Breast epithelium (tissue), 4 donors: ENCODE measurements around the gene TMEM178B. TPM values are rescaled to one million over a fixed set of nuclear protein-coding genes. Genes with fewer than 3 reads are reported as not detected.

Experiments
- DNase-seq, 2 donors: peaks; one replicate each; pipeline ENCODE4 v3.0.0-alpha.2; 2019; ENCODE audit warnings: low spot score in 2 of 2
- H3K27ac ChIP-seq, 2 donors: fragments of 200-600 bp; sonication (generic) in 1 of 2; one replicate each; pipeline ENCODE4 v1.5.1; 2016 to 2019; ENCODE audit warnings: mild to moderate bottlenecking in 1 of 2
- H3K27me3 ChIP-seq, 2 donors: fragments of 200-600 bp; sonication (generic) in 1 of 2; one replicate each; pipeline versions ENCODE4 v1.5.1 to v1.6.0; 2017 to 2019; ENCODE audit warnings: control low read depth in 1 of 2, mild to moderate bottlenecking in 1 of 2
- H3K36me3 ChIP-seq: fragments of 200-600 bp; one replicate; pipeline ENCODE4 v1.5.1; 2019
- H3K4me1 ChIP-seq, 2 donors: fragments of 200-600 bp; sonication (generic); one replicate each; pipeline ENCODE4 v1.5.1; 2016 to 2019; ENCODE audit warnings: control low read depth in 1 of 2
- H3K4me3 ChIP-seq, 3 donors: fragments of 200-600 bp; sonication (generic); 1 replicate in 2 of 3; 2 replicates in 1 of 3; pipeline ENCODE4 v1.5.1; 2016 to 2019; ENCODE audit warnings: mild to moderate bottlenecking in 3 of 3, moderate library complexity in 2 of 3
- H3K9me3 ChIP-seq, 2 donors: fragments of 200-600 bp; sonication (generic) in 1 of 2; one replicate each; pipeline ENCODE4 v1.5.1; 2016 to 2019; ENCODE audit warnings: control low read depth in 1 of 2
- CTCF ChIP-seq, 3 donors: fragments of 450-650 bp; IDR thresholded peaks; one replicate each; pipeline ENCODE4 v1.5.1; 2016 to 2017; ENCODE audit warnings: antibody characterized with exemption in 3 of 3, mild to moderate bottlenecking in 3 of 3, moderate library complexity in 3 of 3
- POLR2A ChIP-seq: fragments of 450-650 bp; IDR thresholded peaks from one replicate; pipeline ENCODE4 v1.6.1; 2016; ENCODE audit warnings: antibody characterized with exemption, mild to moderate bottlenecking, moderate library complexity
- POLR2AphosphoS5 ChIP-seq, 3 donors: sonication (generic); formaldehyde crosslinking; IDR thresholded peaks; one replicate each; pipeline ENCODE4 v1.6.1; 2017; ENCODE audit warnings: antibody characterized with exemption in 3 of 3
- intact Hi-C: fragments of 100-400 bp; cut with DNase I; formaldehyde crosslinking; loops from one replicate; pipeline ENCODE4 v1.15.1; 2023; ENCODE audit warnings: low total_unique reads
- total RNA-seq, 3 donors: library from RNA; depleted of rRNA; stranded (reverse); fragments of >200 nt; gene quantifications; one replicate each; pipeline ENCODE4 v1.1.0, GENCODE V29; 2016

Gene TMEM178B
- total RNA-seq, 3 donors from 2014 or later = 0.33 to 0.88 (median 0.64) TPM

- H3K36me3 ChIP-seq = no peaks in the 10 kb centered on the region
- TF ChIP-seq POLR2A = no peak
- TF ChIP-seq POLR2AphosphoS5 (IDR thresholded peaks at IDR 0.05) = no peak
- no peak for TF ChIP-seq CTCF (IDR thresholded peaks at IDR 0.05)
- intact Hi-C loops = no loop called here
- no peaks in the 10 kb centered on the region for H3K4me1 ChIP-seq
- H3K9me3 ChIP-seq = no peaks in the 10 kb centered on the region
- no peak overlapping the region for H3K4me3 ChIP-seq
- H3K27ac ChIP-seq = no peak overlapping the region
- no peak for DNase-seq
- no peaks in the 10 kb centered on the region for H3K27me3 ChIP-seq
Measured at GRCh38 chr7:141317033-141317585, 243.2 kb downstream of the TMEM178B start.

- intact Hi-C loops = no loop called here
- DNase-seq = no peak
- TF ChIP-seq CTCF (IDR thresholded peaks at IDR 0.05) = no peak
- TF ChIP-seq POLR2AphosphoS5 (IDR thresholded peaks at IDR 0.05) = no peak
- TF ChIP-seq POLR2A = no peak
Measured at GRCh38 chr7:141320287-141320686, 246.4 kb downstream of the TMEM178B start.

GRCh38 chr7:141322383-141322782 lies 248.5 kb downstream of the TMEM178B start:
- no peak overlapping the region for H3K27ac ChIP-seq
- TF ChIP-seq POLR2A = no peak
- no peak for TF ChIP-seq POLR2AphosphoS5 (IDR thresholded peaks at IDR 0.05)
- TF ChIP-seq CTCF (IDR thresholded peaks at IDR 0.05) = no peak
- H3K27me3 ChIP-seq = no peaks in the 10 kb centered on the region
- H3K4me1 ChIP-seq = no peaks in the 10 kb centered on the region
- no peak overlapping the region for H3K4me3 ChIP-seq
- H3K9me3 ChIP-seq = no peaks in the 10 kb centered on the region
- intact Hi-C loops = no loop called here
- no peaks in the 10 kb centered on the region for H3K36me3 ChIP-seq
- no peak for DNase-seq

More at GRCh38 chr7:141320287-141320686, 246.4 kb downstream of the TMEM178B start:
- Histone ChIP-seq H3K27ac (no peak overlapping the region), H3K9me3 (no peaks in the 10 kb centered on the region), H3K27me3 (no peaks in the 10 kb centered on the region), H3K4me1 (no peaks in the 10 kb centered on the region), H3K36me3 (no peaks in the 10 kb centered on the region), H3K4me3 (no peak overlapping the region)

GRCh38 chr7:141323826-141324225 lies 250.0 kb downstream of the TMEM178B start:
- Histone ChIP-seq H3K9me3 (no peaks in the 10 kb centered on the region), H3K36me3 (no peaks in the 10 kb centered on the region), H3K4me1 (no peaks in the 10 kb centered on the region), H3K27me3 (no peaks in the 10 kb centered on the region), H3K27ac (no peak overlapping the region), H3K4me3 (no peak overlapping the region)
- DNase-seq = no peak
- intact Hi-C loops = no loop called here
- TF ChIP-seq POLR2AphosphoS5 (IDR thresholded peaks at IDR 0.05) (no peak), CTCF (IDR thresholded peaks at IDR 0.05) (no peak), POLR2A (no peak)

- H3K27ac ChIP-seq = no peak overlapping the region
- no peak overlapping the region for H3K4me3 ChIP-seq
- no peaks in the 10 kb centered on the region for H3K4me1 ChIP-seq
- no peaks in the 10 kb centered on the region for H3K27me3 ChIP-seq
- intact Hi-C loops = no loop called here
- DNase-seq = no peak
- H3K36me3 ChIP-seq = no peaks in the 10 kb centered on the region
- TF ChIP-seq POLR2A = no peak
- TF ChIP-seq POLR2AphosphoS5 (IDR thresholded peaks at IDR 0.05) = no peak
- no peak for TF ChIP-seq CTCF (IDR thresholded peaks at IDR 0.05)
- no peaks in the 10 kb centered on the region for H3K9me3 ChIP-seq
Measured at GRCh38 chr7:141324870-141325269, 251.0 kb downstream of the TMEM178B start.
